SK-N-MC (cell line): ENCODE results near the gene INSYN1.

ENCODE experiments used
- EZH2 ChIP-seq: fragments of 200-600 bp; sonication (generic); IDR thresholded peaks from one replicate; pipeline ENCODE4 v1.6.1; 2017; ENCODE audit warnings: antibody characterized with exemption
- FOXP2 ChIP-seq: optimal IDR thresholded peaks from 2 replicates; pipeline ENCODE3; 2011; ENCODE audit warnings: mild to moderate bottlenecking, moderate library complexity; ENCODE audit not compliant: insufficient read depth; ENCODE audit errors: extremely low read length, control extremely low read depth
- POLR2AphosphoS5 ChIP-seq: IDR thresholded peaks from 2 replicates; pipeline ENCODE4 v1.6.1; 2012; ENCODE audit warnings: mild to moderate bottlenecking, low read depth, low read length, borderline replicate concordance

DNA sequence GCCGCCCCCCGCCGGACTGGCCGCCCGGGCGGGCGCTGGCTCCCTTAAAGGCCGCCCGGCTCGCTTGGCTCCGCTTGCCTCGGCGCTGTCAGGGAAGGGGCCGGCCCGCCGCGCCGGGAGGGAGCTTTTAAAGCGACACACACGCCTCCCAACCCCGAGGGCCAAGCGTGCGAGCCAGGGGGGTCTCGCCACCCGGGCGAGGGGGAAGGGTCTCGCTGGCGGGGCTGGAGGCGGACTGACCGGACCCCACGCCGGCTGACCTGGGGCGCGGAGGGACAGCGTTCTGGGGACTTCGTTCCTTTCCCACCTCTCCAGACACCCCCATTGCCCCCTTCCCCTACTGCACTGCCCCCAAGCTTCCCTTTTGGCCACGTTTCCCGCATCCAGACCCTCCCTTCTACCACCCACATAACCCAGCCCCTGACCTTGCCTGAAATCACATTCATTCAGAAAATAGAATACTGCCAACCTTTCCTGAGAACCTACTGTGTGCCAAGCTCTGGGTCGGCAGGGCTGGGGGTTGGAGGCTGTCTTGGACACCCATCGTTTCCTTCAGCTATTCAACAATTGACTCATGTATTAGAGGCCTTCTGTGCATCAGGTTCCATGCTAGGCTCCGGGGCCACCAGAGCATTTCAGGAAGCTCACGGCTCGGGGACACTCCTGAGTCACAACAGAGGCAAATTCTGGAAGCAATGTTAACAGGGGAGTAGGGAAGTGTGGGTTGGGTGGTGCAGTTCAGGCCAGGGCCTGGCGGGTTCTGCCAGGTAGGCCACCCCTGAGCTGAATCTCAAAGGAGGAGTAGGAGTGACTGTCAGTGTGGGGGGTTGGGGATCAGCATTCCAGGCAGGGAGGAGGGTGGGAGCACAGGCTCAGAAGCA is at the start of gene INSYN1:
- TF ChIP-seq EZH2 (no peak), POLR2AphosphoS5 (no peak), FOXP2 (no peak)
